ENCODE results near the gene ARHGAP33. TPM values are rescaled to one million over a fixed set of nuclear protein-coding genes. Genes with fewer than 3 reads are reported as not detected.

Gene ARHGAP33
- total RNA-seq, 4 donors from 2014 or later: 20.6 to 42.7 (median 31.7) TPM

DNA sequence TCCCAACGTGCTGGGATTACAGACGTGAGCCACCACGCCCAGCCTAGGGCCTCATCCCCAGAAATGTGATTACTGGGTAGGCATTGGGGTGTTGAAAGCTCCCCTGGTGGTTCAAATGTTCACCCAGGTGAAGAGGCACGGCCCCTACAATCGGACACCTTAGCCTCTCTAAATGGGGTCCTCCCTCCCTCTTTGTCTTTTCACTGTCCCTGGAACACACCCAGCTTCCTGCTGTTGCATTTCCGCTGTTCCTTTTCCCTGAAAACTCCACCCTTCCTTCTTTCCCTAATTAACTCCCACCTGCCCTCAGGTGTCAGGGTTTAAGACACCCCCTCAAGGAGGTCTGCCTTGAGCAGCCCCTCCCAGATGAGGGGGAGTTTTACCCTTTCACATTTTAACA is 40.9 kb downstream of the ARHGAP33 start:
- no peak overlapping the region for H3K4me3 ChIP-seq
- no peak overlapping the region for H3K27ac ChIP-seq
- H3K9me3 ChIP-seq: no peaks in the 10 kb centered on the region
- H3K36me3 ChIP-seq: no peaks in the 10 kb centered on the region
- 15% methylated on average over 3 of the region's 6 CpGs for WGBS
- no peak for DNase-seq (ENCODE audit: low spot score in 2 of 2)
- H3K4me1 ChIP-seq: no peaks in the 10 kb centered on the region
- peaks cover 31% of the 10 kb centered on the region for H3K27me3 ChIP-seq
- no peak for TF ChIP-seq POLR2A (IDR thresholded peaks at IDR 0.05)
- no peak for TF ChIP-seq EP300 (IDR thresholded peaks at IDR 0.05)
- TF ChIP-seq, protein P1, sequence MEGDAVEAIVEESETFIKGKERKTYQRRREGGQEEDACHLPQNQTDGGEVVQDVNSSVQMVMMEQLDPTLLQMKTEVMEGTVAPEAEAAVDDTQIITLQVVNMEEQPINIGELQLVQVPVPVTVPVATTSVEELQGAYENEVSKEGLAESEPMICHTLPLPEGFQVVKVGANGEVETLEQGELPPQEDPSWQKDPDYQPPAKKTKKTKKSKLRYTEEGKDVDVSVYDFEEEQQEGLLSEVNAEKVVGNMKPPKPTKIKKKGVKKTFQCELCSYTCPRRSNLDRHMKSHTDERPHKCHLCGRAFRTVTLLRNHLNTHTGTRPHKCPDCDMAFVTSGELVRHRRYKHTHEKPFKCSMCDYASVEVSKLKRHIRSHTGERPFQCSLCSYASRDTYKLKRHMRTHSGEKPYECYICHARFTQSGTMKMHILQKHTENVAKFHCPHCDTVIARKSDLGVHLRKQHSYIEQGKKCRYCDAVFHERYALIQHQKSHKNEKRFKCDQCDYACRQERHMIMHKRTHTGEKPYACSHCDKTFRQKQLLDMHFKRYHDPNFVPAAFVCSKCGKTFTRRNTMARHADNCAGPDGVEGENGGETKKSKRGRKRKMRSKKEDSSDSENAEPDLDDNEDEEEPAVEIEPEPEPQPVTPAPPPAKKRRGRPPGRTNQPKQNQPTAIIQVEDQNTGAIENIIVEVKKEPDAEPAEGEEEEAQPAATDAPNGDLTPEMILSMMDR (IDR thresholded peaks at IDR 0.05): no peak
- TF ChIP-seq POLR2AphosphoS5 (IDR thresholded peaks at IDR 0.05): no peak

DNA sequence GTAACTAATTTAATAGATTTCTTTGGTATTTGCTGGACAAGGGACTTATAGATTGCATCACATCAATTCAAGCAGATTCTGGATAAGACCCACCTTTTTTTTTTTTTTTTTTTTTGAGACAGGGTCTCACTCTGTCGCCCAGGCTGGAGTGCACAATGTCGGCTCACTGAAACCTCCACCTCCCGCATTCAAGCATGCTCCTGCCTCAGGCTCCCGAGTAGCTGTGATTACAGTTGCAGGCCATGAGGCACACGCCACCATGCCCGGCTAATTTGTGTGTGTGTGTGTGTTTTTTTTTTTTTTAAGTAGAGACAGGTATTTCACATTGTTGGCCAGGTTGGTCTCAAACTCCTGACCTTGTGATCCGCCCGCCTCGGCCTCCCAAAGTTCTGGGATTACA is 41.5 kb downstream of the ARHGAP33 start:
- Histone ChIP-seq H3K4me3 (no peak overlapping the region), H3K27me3 (peaks cover 32% of the 10 kb centered on the region), H3K4me1 (no peaks in the 10 kb centered on the region), H3K27ac (no peak overlapping the region), H3K36me3 (no peaks in the 10 kb centered on the region), H3K9me3 (no peaks in the 10 kb centered on the region)
- no peak for DNase-seq (ENCODE audit: low spot score in 2 of 2)
- TF ChIP-seq, protein P1 (IDR thresholded peaks at IDR 0.05): no peak
- no peak for TF ChIP-seq POLR2A (IDR thresholded peaks at IDR 0.05)
- TF ChIP-seq EP300 (IDR thresholded peaks at IDR 0.05): no peak
- TF ChIP-seq POLR2AphosphoS5 (IDR thresholded peaks at IDR 0.05): no peak
- 81% methylated on average over 9 of the region's 9 CpGs for WGBS

DNA sequence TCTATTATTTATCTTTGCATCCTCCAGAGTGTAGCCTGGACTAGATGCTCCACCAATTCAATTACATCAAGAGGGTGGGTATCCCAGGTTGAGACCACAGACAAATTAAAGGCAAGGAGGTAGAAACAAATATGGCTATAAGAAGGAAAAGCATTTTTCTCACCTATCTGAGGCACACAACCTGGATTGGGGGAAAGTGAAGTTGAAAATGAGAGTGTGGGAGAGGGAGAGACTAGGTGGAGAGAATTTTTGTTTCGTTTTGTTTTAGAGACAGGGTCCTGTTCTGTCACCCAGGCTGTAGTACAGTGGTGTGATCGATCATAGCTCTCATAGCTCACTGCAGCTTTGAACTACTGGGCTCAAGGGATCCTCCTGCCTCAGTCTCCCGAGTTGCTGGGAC is 43.1 kb downstream of the ARHGAP33 start:
- peaks cover 34% of the 10 kb centered on the region for H3K27me3 ChIP-seq
- 49% methylated on average over 3 of the region's 3 CpGs for WGBS
- H3K36me3 ChIP-seq: no peaks in the 10 kb centered on the region
- H3K4me1 ChIP-seq: no peaks in the 10 kb centered on the region
- H3K27ac ChIP-seq: no peak overlapping the region
- H3K4me3 ChIP-seq: no peak overlapping the region
- no peaks in the 10 kb centered on the region for H3K9me3 ChIP-seq
- DNase-seq (ENCODE audit: low spot score in 2 of 2): no peak
- TF ChIP-seq POLR2A (IDR thresholded peaks at IDR 0.05) (no peak), EP300 (IDR thresholded peaks at IDR 0.05) (no peak), POLR2AphosphoS5 (IDR thresholded peaks at IDR 0.05) (no peak)
- TF ChIP-seq, protein P1 (IDR thresholded peaks at IDR 0.05): no peak

DNA sequence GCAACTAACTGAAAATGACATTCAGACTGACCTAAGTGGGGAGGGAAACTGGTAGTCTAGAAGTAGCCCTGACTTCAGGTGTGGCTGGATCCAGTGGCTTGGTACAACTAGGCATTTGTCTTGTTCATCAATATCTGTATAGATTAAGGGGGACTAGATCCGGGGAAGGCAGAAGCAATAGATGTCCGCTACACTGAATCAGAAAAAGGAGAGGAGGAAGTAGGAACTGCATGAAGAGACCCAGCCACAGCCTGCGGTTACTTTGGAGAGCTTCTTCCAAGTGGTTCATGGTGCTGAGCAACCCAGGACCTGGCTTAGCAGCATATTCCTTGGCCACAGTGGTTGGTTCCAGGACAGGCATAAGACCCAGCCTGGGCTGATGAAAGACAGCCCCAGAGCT is 47.2 kb downstream of the ARHGAP33 start:
- Histone ChIP-seq H3K9me3 (no peaks in the 10 kb centered on the region), H3K27ac (no peak overlapping the region), H3K4me3 (no peak overlapping the region), H3K4me1 (no peaks in the 10 kb centered on the region), H3K36me3 (no peaks in the 10 kb centered on the region), H3K27me3 (peaks cover 46% of the 10 kb centered on the region)
- WGBS: 77% methylated on average over 3 of the region's 3 CpGs
- no peak for TF ChIP-seq POLR2A (IDR thresholded peaks at IDR 0.05)
- TF ChIP-seq, protein P1 (IDR thresholded peaks at IDR 0.05): no peak
- no peak for TF ChIP-seq EP300 (IDR thresholded peaks at IDR 0.05)
- no peak for TF ChIP-seq POLR2AphosphoS5 (IDR thresholded peaks at IDR 0.05)
- no peak for DNase-seq (ENCODE audit: low spot score in 2 of 2)

DNA sequence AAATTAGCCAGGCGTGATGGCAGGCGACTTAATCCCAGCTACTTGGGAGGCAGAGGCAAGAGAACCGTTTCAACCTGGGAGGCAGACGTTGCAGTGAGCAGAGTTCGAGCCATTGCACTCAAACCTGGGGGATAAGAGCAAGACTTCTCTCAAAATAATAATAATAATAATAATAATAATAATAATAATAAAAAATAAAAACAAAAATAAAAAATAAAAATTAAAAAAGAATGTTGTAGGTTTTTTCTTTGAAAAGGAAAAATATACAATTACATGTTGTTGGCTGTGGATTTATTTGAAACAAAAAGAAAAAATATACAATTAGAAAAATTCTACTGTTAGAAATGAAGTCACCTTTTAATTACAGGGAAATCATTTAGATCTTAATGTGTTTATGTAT is 48.8 kb downstream of the ARHGAP33 start:
- no peak overlapping the region for H3K27ac ChIP-seq
- H3K4me3 ChIP-seq: no peak overlapping the region
- 86% methylated on average over 5 of the region's 5 CpGs for WGBS
- no peaks in the 10 kb centered on the region for H3K36me3 ChIP-seq
- H3K9me3 ChIP-seq: no peaks in the 10 kb centered on the region
- no peaks in the 10 kb centered on the region for H3K4me1 ChIP-seq
- TF ChIP-seq POLR2A (IDR thresholded peaks at IDR 0.05) (no peak), EP300 (IDR thresholded peaks at IDR 0.05) (no peak), POLR2AphosphoS5 (IDR thresholded peaks at IDR 0.05) (no peak)
- TF ChIP-seq, protein P1 (IDR thresholded peaks at IDR 0.05): no peak
- no peak for DNase-seq (ENCODE audit: low spot score in 2 of 2)
- H3K27me3 ChIP-seq: peaks cover 35% of the 10 kb centered on the region

Data from suprapubic skin (tissue), 4 donors.